Type B pancreatic cell (in vitro differentiated cells): Measurements from ENCODE around the gene EDIL3. TPM values are rescaled to one million over a fixed set of nuclear protein-coding genes. Genes with fewer than 3 reads are reported as not detected.

Experiments
- DNase-seq: peaks from one replicate; pipeline ENCODE4 v3.0.0; 2021; ENCODE audit warnings: mixed read lengths; ENCODE audit not compliant: unreplicated experiment; ENCODE audit errors: extremely low spot score
- H3K27ac Mint-ChIP-seq: 2 replicates; pipeline ENCODE4 v1.8.0; 2021; ENCODE audit warnings: mild to moderate bottlenecking, mixed read lengths
- H3K27me3 Mint-ChIP-seq: 2 replicates; pipeline ENCODE4 v1.8.0; 2021; ENCODE audit warnings: mixed read lengths
- H3K36me3 Mint-ChIP-seq: 2 replicates; pipeline ENCODE4 v1.8.0; 2021; ENCODE audit warnings: mixed read lengths
- H3K4me1 Mint-ChIP-seq: one replicate; pipeline ENCODE4 v1.8.0; 2021; ENCODE audit warnings: mixed read lengths; ENCODE audit not compliant: unreplicated experiment
- H3K4me3 Mint-ChIP-seq: 2 replicates; pipeline ENCODE4 v1.8.0; 2021; ENCODE audit warnings: mild to moderate bottlenecking, mixed read lengths
- H3K9me3 Mint-ChIP-seq: 2 replicates; pipeline ENCODE4 v1.8.0; 2021; ENCODE audit warnings: mixed read lengths
- total RNA-seq: library from RNA; stranded (reverse); gene quantifications from 2 replicates; pipeline ENCODE4 v1.2.1, GENCODE V29; 2021; ENCODE audit warnings: low replicate concordance
- TF ChIP-seq, protein P1 (sequence below): fragments of 200-600 bp; sonication (generic); conservative IDR thresholded peaks from 2 replicates; pipeline ENCODE4 v1.5.0; 2021; ENCODE audit warnings: antibody characterized with exemption, mild to moderate bottlenecking

The EDIL3 gene
- total RNA-seq, 1 donor from 2014 or later = 19.1 TPM

DNA sequence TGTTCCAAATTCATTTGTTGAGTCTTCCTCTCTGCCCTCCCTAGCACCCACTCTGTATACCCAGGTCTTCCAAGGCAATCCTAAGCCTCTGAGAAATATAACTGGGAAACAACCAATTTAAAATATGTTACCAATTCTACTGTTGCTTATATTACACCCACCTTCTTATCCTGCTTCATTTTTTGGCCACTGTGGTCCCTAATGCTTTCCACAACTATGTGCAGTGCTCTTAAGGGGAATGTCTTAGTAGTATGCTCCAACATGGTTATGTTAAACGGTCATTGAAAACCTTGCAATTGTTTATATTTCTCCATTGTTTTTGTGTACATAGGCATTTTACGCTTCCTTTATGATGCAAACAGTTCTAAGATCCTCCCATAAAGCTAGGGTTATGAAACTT lies 390.9 kb downstream of the EDIL3 start:
- TF ChIP-seq, protein P1, sequence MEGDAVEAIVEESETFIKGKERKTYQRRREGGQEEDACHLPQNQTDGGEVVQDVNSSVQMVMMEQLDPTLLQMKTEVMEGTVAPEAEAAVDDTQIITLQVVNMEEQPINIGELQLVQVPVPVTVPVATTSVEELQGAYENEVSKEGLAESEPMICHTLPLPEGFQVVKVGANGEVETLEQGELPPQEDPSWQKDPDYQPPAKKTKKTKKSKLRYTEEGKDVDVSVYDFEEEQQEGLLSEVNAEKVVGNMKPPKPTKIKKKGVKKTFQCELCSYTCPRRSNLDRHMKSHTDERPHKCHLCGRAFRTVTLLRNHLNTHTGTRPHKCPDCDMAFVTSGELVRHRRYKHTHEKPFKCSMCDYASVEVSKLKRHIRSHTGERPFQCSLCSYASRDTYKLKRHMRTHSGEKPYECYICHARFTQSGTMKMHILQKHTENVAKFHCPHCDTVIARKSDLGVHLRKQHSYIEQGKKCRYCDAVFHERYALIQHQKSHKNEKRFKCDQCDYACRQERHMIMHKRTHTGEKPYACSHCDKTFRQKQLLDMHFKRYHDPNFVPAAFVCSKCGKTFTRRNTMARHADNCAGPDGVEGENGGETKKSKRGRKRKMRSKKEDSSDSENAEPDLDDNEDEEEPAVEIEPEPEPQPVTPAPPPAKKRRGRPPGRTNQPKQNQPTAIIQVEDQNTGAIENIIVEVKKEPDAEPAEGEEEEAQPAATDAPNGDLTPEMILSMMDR = no peak
- DNase-seq = no peak
- H3K27ac Mint-ChIP-seq = no peak overlapping the region
- no peaks in the 10 kb centered on the region for H3K4me1 Mint-ChIP-seq
- no peaks in the 10 kb centered on the region for H3K36me3 Mint-ChIP-seq
- no peaks in the 10 kb centered on the region for H3K9me3 Mint-ChIP-seq
- H3K27me3 Mint-ChIP-seq = no peaks in the 10 kb centered on the region
- H3K4me3 Mint-ChIP-seq = no peak overlapping the region

GRCh38 chr5:83991566-83992224 lies 393.0 kb downstream of the EDIL3 start:
- Mint-ChIP-seq H3K27ac (no peak overlapping the region), H3K9me3 (no peaks in the 10 kb centered on the region), H3K36me3 (no peaks in the 10 kb centered on the region), H3K4me1 (no peaks in the 10 kb centered on the region), H3K27me3 (no peaks in the 10 kb centered on the region), H3K4me3 (no peak overlapping the region)
- TF ChIP-seq, protein P1 = no peak
- DNase-seq = no peak

GRCh38 chr5:83988293-83988685 lies 396.4 kb downstream of the EDIL3 start:
- TF ChIP-seq, protein P1 = no peak
- Mint-ChIP-seq H3K27ac (no peak overlapping the region), H3K9me3 (no peaks in the 10 kb centered on the region), H3K36me3 (no peaks in the 10 kb centered on the region), H3K4me1 (no peaks in the 10 kb centered on the region), H3K4me3 (no peak overlapping the region), H3K27me3 (no peaks in the 10 kb centered on the region)
- no peak for DNase-seq

DNA sequence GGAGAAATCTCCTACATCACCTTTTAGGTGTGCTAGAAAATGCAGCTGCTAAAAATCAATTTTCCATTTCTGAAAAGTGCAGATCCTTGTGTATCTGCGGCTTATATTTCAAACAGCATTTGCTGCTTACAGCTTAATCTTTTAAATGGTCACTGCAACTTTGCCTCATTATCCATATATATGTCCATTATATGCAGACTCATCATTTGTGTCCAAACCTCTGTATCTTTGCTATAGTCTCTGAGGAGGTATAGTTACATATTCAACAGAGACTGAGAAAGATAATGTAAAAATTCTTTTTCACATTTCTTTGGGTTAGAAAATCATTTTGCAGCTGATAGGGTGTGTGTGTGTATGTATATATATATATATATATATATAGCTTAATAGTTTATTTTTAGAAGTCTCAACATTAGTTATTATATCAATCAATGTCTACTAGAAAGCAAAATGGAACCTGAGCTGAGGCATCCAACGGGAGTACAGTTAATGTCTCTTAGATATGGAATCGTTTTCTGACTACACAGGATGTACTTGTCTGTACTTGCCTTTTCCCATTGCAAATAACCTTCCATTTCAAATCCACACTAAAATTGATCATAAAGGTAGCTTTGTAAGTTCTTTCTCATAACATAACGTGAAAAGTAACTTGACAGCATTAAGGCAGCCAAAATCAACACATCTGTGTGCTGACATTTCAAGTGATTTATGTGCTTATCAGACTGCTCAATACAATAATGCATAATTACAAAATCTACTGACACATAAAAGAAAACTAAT lies 397.0 kb downstream of the EDIL3 start:
- no peaks in the 10 kb centered on the region for H3K36me3 Mint-ChIP-seq
- TF ChIP-seq, protein P1 = no peak
- no peak for DNase-seq
- H3K4me3 Mint-ChIP-seq = no peak overlapping the region
- no peaks in the 10 kb centered on the region for H3K27me3 Mint-ChIP-seq
- no peaks in the 10 kb centered on the region for H3K9me3 Mint-ChIP-seq
- no peak overlapping the region for H3K27ac Mint-ChIP-seq
- H3K4me1 Mint-ChIP-seq = no peaks in the 10 kb centered on the region

GRCh38 chr5:83983852-83984251 lies 400.8 kb downstream of the EDIL3 start:
- Mint-ChIP-seq H3K36me3 (no peaks in the 10 kb centered on the region), H3K4me3 (no peak overlapping the region), H3K4me1 (no peaks in the 10 kb centered on the region), H3K27me3 (no peaks in the 10 kb centered on the region), H3K27ac (no peak overlapping the region), H3K9me3 (no peaks in the 10 kb centered on the region)
- TF ChIP-seq, protein P1 = no peak
- DNase-seq = no peak
